K562 (cell line): Measurements from ENCODE around the gene HAPLN3. TPM values are rescaled to one million over a fixed set of nuclear protein-coding genes. Genes with fewer than 3 reads are reported as not detected.

Experiments used
- ATF1 ChIP-seq, 2 experiments: fragments of 450-650 bp in 1 of 2; IDR thresholded peaks; 2 replicates each; pipeline ENCODE4 v1.6.1; 2016; ENCODE audit warnings: missing compliant biosample characterization in 1 of 2, missing genetic modification characterization in 1 of 2
- MAX ChIP-seq: sonication (generic); formaldehyde crosslinking; IDR thresholded peaks from 2 replicates; pipeline ENCODE4 v1.9.0; 2022; ENCODE audit warnings: mild to moderate bottlenecking, missing genetic modification reagents
- MGA ChIP-seq: fragments of 450-650 bp; IDR thresholded peaks from 2 replicates; pipeline ENCODE4 v1.6.1; 2016; ENCODE audit warnings: mild to moderate bottlenecking, moderate library complexity
- RAD51 ChIP-seq: fragments of 450-650 bp; IDR thresholded peaks from 2 replicates; pipeline ENCODE4 v1.7.1; 2016; ENCODE audit warnings: low read depth, mild to moderate bottlenecking, borderline replicate concordance
- USF1 ChIP-seq: sonication (generic); formaldehyde crosslinking; IDR thresholded peaks from 2 replicates; pipeline ENCODE4 v1.9.0; 2022; ENCODE audit warnings: mild to moderate bottlenecking, missing genetic modification reagents
- polyA plus RNA-seq, 8 experiments: library from polyadenylated mRNA; depleted of rRNA in 4 of 8; stranded (reverse) in 5 of 8; unstranded in 3 of 8; fragments of >200 nt; fragmentation: Nextera tagmentation in 2 of 8; fragmentation: Illumina TruSeq in 1 of 8; extraction: Ambion mirVana in 2 of 8; extraction: Trizol in 1 of 8; gene quantifications; 2 replicates each; pipeline versions ENCODE4 v1.2.1 to v1.2.3, GENCODE V29; 2011 to 2014; ENCODE audit warnings: inconsistent platforms in 1 of 8, missing spikeins in 1 of 8
- total RNA-seq, 7 experiments: library from RNA; depleted of rRNA in 6 of 7; stranded (reverse); fragments of >200 nt in 6 of 7; fragmentation: Illumina TruSeq in 2 of 7; extraction: Trizol in 2 of 7; gene quantifications; 2 replicates each; pipeline versions ENCODE4 v1.2.1 to v1.2.3, GENCODE V29; 2011 to 2021; ENCODE audit warnings: low replicate concordance in 1 of 7

The HAPLN3 gene
- total and polyA plus RNA-seq, 9 of the 15 experiments (the other 6 are each of a cell fraction or from before 2014, with no cell fraction given), result 0.04 to 2.4 (median 0.65) TPM

- peak; percentile 53; the same call in 1 of the 2 replicates for TF ChIP-seq MGA
- peak; percentile 82 for TF ChIP-seq RAD51
- TF ChIP-seq ATF1 (CRISPR knock-in tag; IDR thresholded peaks at IDR 0.05), result no peak
- TF ChIP-seq ATF1 (tag; IDR thresholded peaks at IDR 0.05), result peak; percentile 21; the same call in 1 of the 2 replicates
- peak; percentile 18; the same call in 1 of the 2 replicates for TF ChIP-seq MAX
- peak; percentile 62 for TF ChIP-seq USF1
Measured at GRCh38 chr15:88864861-88865497, 30.4 kb downstream of the HAPLN3 start (continued).
